HepG2 (cell line): ENCODE data around the gene TAAR1. TPM values are rescaled to one million over a fixed set of nuclear protein-coding genes. Genes with fewer than 3 reads are reported as not detected.

Source experiments
- BHLHE40 ChIP-seq: IDR thresholded peaks from 2 replicates; pipeline ENCODE4 v1.6.1; 2011; ENCODE audit warnings: low read length, improper control_type of control experiment
- ESRRA ChIP-seq: sonication (generic); formaldehyde crosslinking; IDR thresholded peaks from 2 replicates; pipeline ENCODE4 v1.5.1; 2020; ENCODE audit warnings: mild to moderate bottlenecking, low read depth, missing genetic modification reagents
- SALL1 ChIP-seq: sonication (generic); formaldehyde crosslinking; IDR thresholded peaks from 2 replicates; pipeline ENCODE4 v1.8.0; 2022; ENCODE audit warnings: mild to moderate bottlenecking, missing genetic modification reagents
- SALL2 ChIP-seq: sonication (generic); formaldehyde crosslinking; IDR thresholded peaks from 2 replicates; pipeline ENCODE4 v1.8.1; 2023; ENCODE audit warnings: mild to moderate bottlenecking, missing genetic modification reagents, inconsistent platforms
- SOX5 ChIP-seq: IDR thresholded peaks from 2 replicates; pipeline ENCODE4 v1.6.1; 2016; ENCODE audit warnings: borderline replicate concordance
- ZNF337 ChIP-seq: sonication (generic); formaldehyde crosslinking; IDR thresholded peaks from 2 replicates; pipeline ENCODE4 v1.5.1; 2020; ENCODE audit warnings: missing genetic modification reagents, low read depth, mild to moderate bottlenecking, borderline replicate concordance
- ZNF34 ChIP-seq: sonication (generic); formaldehyde crosslinking; IDR thresholded peaks from 2 replicates; pipeline ENCODE4 v1.4.0; 2020; ENCODE audit warnings: mild to moderate bottlenecking, missing genetic modification reagents, borderline replicate concordance
- polyA plus RNA-seq, 8 experiments: library from polyadenylated mRNA; depleted of rRNA in 3 of 8; stranded (reverse) in 7 of 8; unstranded in 1 of 8; fragments of >200 nt; fragmentation: Illumina TruSeq in 4 of 8; extraction: Trizol in 4 of 8; gene quantifications; 2 replicates each; pipeline versions ENCODE4 v1.2.1 to v1.2.3, GENCODE V29; 2011 to 2016; ENCODE audit warnings: low read depth in 4 of 8, missing spikeins in 1 of 8, mixed read lengths in 1 of 8; ENCODE audit not compliant: insufficient read depth in 1 of 8
- total RNA-seq, 5 experiments: library from RNA; depleted of rRNA; stranded (reverse); fragments of >200 nt; fragmentation: Illumina TruSeq; extraction: Trizol; gene quantifications; 2 replicates each; pipeline ENCODE4 v1.2.3, GENCODE V29; 2016; ENCODE audit warnings: low read depth in 1 of 5
- TF ChIP-seq, protein P1 (sequence below): sonication (generic); formaldehyde crosslinking; IDR thresholded peaks from 2 replicates; pipeline ENCODE4 v1.5.1; 2020; ENCODE audit warnings: mild to moderate bottlenecking, missing genetic modification reagents, moderate library complexity
- TF ChIP-seq, protein P2 (sequence below): sonication (generic); formaldehyde crosslinking; IDR thresholded peaks from 2 replicates; pipeline ENCODE4 v1.4.0; 2020; ENCODE audit warnings: mild to moderate bottlenecking, missing genetic modification reagents, borderline replicate concordance

Gene TAAR1
- total and polyA plus RNA-seq, 2 of the 13 experiments (the other 11 are each of a cell fraction or from before 2014, with no cell fraction given): not detected

- TF ChIP-seq SALL1 (no peak), ZNF34 (CRISPR knock-in tag) (no peak), ZNF337 (CRISPR knock-in tag) (no peak), SOX5 (CRISPR knock-in tag) (no peak), BHLHE40 (no peak), SALL2 (CRISPR knock-in tag) (no peak), ESRRA (CRISPR knock-in tag) (no peak)
- TF ChIP-seq, protein P1, sequence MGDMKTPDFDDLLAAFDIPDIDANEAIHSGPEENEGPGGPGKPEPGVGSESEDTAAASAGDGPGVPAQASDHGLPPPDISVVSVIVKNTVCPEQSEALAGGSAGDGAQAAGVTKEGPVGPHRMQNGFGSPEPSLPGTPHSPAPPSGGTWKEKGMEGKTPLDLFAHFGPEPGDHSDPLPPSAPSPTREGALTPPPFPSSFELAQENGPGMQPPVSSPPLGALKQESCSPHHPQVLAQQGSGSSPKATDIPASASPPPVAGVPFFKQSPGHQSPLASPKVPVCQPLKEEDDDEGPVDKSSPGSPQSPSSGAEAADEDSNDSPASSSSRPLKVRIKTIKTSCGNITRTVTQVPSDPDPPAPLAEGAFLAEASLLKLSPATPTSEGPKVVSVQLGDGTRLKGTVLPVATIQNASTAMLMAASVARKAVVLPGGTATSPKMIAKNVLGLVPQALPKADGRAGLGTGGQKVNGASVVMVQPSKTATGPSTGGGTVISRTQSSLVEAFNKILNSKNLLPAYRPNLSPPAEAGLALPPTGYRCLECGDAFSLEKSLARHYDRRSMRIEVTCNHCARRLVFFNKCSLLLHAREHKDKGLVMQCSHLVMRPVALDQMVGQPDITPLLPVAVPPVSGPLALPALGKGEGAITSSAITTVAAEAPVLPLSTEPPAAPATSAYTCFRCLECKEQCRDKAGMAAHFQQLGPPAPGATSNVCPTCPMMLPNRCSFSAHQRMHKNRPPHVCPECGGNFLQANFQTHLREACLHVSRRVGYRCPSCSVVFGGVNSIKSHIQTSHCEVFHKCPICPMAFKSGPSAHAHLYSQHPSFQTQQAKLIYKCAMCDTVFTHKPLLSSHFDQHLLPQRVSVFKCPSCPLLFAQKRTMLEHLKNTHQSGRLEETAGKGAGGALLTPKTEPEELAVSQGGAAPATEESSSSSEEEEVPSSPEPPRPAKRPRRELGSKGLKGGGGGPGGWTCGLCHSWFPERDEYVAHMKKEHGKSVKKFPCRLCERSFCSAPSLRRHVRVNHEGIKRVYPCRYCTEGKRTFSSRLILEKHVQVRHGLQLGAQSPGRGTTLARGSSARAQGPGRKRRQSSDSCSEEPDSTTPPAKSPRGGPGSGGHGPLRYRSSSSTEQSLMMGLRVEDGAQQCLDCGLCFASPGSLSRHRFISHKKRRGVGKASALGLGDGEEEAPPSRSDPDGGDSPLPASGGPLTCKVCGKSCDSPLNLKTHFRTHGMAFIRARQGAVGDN (CRISPR knock-in tag): no peak
- TF ChIP-seq, protein P2, sequence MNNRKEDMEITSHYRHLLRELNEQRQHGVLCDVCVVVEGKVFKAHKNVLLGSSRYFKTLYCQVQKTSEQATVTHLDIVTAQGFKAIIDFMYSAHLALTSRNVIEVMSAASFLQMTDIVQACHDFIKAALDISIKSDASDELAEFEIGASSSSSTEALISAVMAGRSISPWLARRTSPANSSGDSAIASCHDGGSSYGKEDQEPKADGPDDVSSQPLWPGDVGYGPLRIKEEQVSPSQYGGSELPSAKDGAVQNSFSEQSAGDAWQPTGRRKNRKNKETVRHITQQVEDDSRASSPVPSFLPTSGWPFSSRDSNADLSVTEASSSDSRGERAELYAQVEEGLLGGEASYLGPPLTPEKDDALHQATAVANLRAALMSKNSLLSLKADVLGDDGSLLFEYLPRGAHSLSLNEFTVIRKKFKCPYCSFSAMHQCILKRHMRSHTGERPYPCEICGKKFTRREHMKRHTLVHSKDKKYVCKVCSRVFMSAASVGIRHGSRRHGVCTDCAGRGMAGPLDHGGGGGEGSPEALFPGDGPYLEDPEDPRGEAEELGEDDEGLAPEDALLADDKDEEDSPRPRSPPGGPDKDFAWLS: no peak
Measured at GRCh38 chr6:132648828-132649227, 10.2 kb downstream of the TAAR1 start (continued).
